CD14-positive monocyte (primary cell): Measurements from ENCODE around the gene RPL3. TPM values are rescaled to one million over a fixed set of nuclear protein-coding genes. Genes with fewer than 3 reads are reported as not detected.

Experiments
- DNase-seq, 3 donors: peaks; one replicate each; pipeline ENCODE4 v3.0.0-alpha.2; 2011 to 2022
- H2AFZ ChIP-seq: 2 replicates; pipeline ENCODE4 v1.6.0; 2012; ENCODE audit warnings: mild to moderate bottlenecking, low read depth, low read length, inconsistent platforms; ENCODE audit not compliant: insufficient read depth, poor library complexity, severe bottlenecking
- H3K27ac ChIP-seq, 2 donors: 1 replicate in 1 of 2; 2 replicates in 1 of 2; pipeline ENCODE4 v1.5.1; 2012 to 2013; ENCODE audit warnings: low read length in 2 of 2, control low read depth in 1 of 2, inconsistent platforms in 1 of 2, low read depth in 1 of 2, mild to moderate bottlenecking in 1 of 2
- H3K27me3 ChIP-seq, 2 donors: one replicate each; pipeline versions ENCODE4 v1.6.0 to v1.6.1; 2011 to 2013; ENCODE audit warnings: low read length in 2 of 2; ENCODE audit not compliant: control insufficient read depth in 2 of 2, insufficient read depth in 2 of 2
- H3K36me3 ChIP-seq, 2 donors: replicated peaks in 1 of 2; 1 replicate in 1 of 2; 2 replicates in 1 of 2; pipeline versions ENCODE4 v1.5.1 to v1.6.1; 2012 to 2013; ENCODE audit warnings: low read length in 2 of 2, control low read depth in 1 of 2, inconsistent platforms in 1 of 2, mild to moderate bottlenecking in 1 of 2; ENCODE audit not compliant: insufficient read depth in 2 of 2, control insufficient read depth in 1 of 2
- H3K4me1 ChIP-seq, 2 donors: 1 replicate in 1 of 2; 2 replicates in 1 of 2; pipeline versions ENCODE4 v1.5.1 to v1.6.1; 2012 to 2013; ENCODE audit warnings: low read length in 2 of 2, control low read depth in 1 of 2, inconsistent platforms in 1 of 2, mild to moderate bottlenecking in 1 of 2, moderate library complexity in 1 of 2; ENCODE audit not compliant: insufficient read depth in 2 of 2, control insufficient read depth in 1 of 2
- H3K4me2 ChIP-seq: replicated peaks from 2 replicates; pipeline ENCODE3; 2012; ENCODE audit warnings: low read length, moderate library complexity, mild to moderate bottlenecking; ENCODE audit not compliant: poor library complexity, severe bottlenecking; ENCODE audit errors: extremely low read depth
- H3K4me3 ChIP-seq, 3 experiments: fragments of 200-600 bp in 1 of 3; sonication (generic) in 1 of 3; replicated peaks in 1 of 3; 1 replicate in 2 of 3; 2 replicates in 1 of 3; pipeline ENCODE4 v1.5.1; 2011 to 2013; ENCODE audit warnings: low read length in 3 of 3, mild to moderate bottlenecking in 3 of 3, control low read depth in 2 of 3, low read depth in 2 of 3, inconsistent platforms in 1 of 3, moderate library complexity in 1 of 3
- H3K79me2 ChIP-seq: 2 replicates; pipeline ENCODE4 v1.6.0; 2012; ENCODE audit warnings: mild to moderate bottlenecking, control low read depth, inconsistent platforms, low read length, moderate library complexity; ENCODE audit not compliant: insufficient read depth
- H3K9ac ChIP-seq: 2 replicates; pipeline ENCODE4 v1.6.0; 2017; ENCODE audit warnings: low read length, mild to moderate bottlenecking; ENCODE audit not compliant: insufficient read depth, poor library complexity, severe bottlenecking
- H3K9me3 ChIP-seq, 2 donors: replicated peaks in 1 of 2; 1 replicate in 1 of 2; 2 replicates in 1 of 2; pipeline versions ENCODE4 v1.5.1 to v1.6.1; 2012 to 2013; ENCODE audit warnings: low read length in 2 of 2, control low read depth in 1 of 2; ENCODE audit not compliant: control insufficient read depth in 1 of 2, insufficient read depth in 1 of 2
- H4K20me1 ChIP-seq: 2 replicates; pipeline ENCODE4 v1.6.0; 2012; ENCODE audit warnings: mild to moderate bottlenecking, low read length, control low read depth, moderate library complexity; ENCODE audit not compliant: insufficient read depth
- H3K27ac Mint-ChIP-seq, 7 donors: one replicate each; pipeline ENCODE4 v1.8.0; 2020; ENCODE audit warnings: mild to moderate bottlenecking in 7 of 7, mixed read lengths in 7 of 7, moderate library complexity in 6 of 7, inconsistent platforms in 2 of 7
- H3K27me3 Mint-ChIP-seq, 3 donors: one replicate each; pipeline ENCODE4 v1.8.0; 2021 to 2022; ENCODE audit warnings: low read depth in 3 of 3, mild to moderate bottlenecking in 3 of 3, mixed read lengths in 3 of 3, moderate library complexity in 3 of 3, inconsistent platforms in 1 of 3
- H3K36me3 Mint-ChIP-seq, 2 donors: one replicate each; pipeline ENCODE4 v1.8.0; 2020; ENCODE audit warnings: mixed read lengths in 2 of 2, inconsistent platforms in 1 of 2, mild to moderate bottlenecking in 1 of 2
- H3K4me1 Mint-ChIP-seq: one replicate; pipeline ENCODE4 v1.8.0; 2020; ENCODE audit warnings: mild to moderate bottlenecking, mixed read lengths
- H3K4me3 Mint-ChIP-seq, 2 donors: one replicate each; pipeline ENCODE4 v1.8.0; 2020; ENCODE audit warnings: mild to moderate bottlenecking in 2 of 2, mixed read lengths in 2 of 2, moderate library complexity in 1 of 2
- H3K9me3 Mint-ChIP-seq, 7 donors: one replicate each; pipeline ENCODE4 v1.8.0; 2020 to 2022; ENCODE audit warnings: mixed read lengths in 7 of 7, mild to moderate bottlenecking in 6 of 7, moderate library complexity in 6 of 7, inconsistent platforms in 2 of 7
- CTCF ChIP-seq: fragments of 200-600 bp; IDR thresholded peaks from one replicate; pipeline ENCODE4 v1.8.0; 2022; ENCODE audit warnings: antibody characterized with exemption, mild to moderate bottlenecking
- WGBS: methylation state at CpG from one replicate; pipeline ENCODE4 v1.1.5; 2013; ENCODE audit warnings: missing lambda C conversion rate; ENCODE audit not compliant: insufficient coverage; 5-methylcytosine and 5-hydroxymethylcytosine counted together
- intact Hi-C, 2 donors: fragments of 100-400 bp; cut with micrococcal nuclease; formaldehyde crosslinking; loops; one replicate each; pipeline versions ENCODE4 v1.15.0 to v1.15.1; 2023
- polyA plus RNA-seq, 3 donors: library from polyadenylated mRNA; depleted of rRNA in 1 of 3; unstranded in 2 of 3; stranded (reverse) in 1 of 3; fragments of 300-500 nt in 2 of 3; fragments of >200 nt in 1 of 3; fragmentation: Illumina TruSeq in 2 of 3; gene quantifications; 1 replicate in 2 of 3; 2 replicates in 1 of 3; pipeline ENCODE4 v1.2.3, GENCODE V29; 2012 to 2021

RPL3 gene
- polyA plus RNA-seq, 3 donors, result 604 to 2,104 (median 698) TPM

DNA sequence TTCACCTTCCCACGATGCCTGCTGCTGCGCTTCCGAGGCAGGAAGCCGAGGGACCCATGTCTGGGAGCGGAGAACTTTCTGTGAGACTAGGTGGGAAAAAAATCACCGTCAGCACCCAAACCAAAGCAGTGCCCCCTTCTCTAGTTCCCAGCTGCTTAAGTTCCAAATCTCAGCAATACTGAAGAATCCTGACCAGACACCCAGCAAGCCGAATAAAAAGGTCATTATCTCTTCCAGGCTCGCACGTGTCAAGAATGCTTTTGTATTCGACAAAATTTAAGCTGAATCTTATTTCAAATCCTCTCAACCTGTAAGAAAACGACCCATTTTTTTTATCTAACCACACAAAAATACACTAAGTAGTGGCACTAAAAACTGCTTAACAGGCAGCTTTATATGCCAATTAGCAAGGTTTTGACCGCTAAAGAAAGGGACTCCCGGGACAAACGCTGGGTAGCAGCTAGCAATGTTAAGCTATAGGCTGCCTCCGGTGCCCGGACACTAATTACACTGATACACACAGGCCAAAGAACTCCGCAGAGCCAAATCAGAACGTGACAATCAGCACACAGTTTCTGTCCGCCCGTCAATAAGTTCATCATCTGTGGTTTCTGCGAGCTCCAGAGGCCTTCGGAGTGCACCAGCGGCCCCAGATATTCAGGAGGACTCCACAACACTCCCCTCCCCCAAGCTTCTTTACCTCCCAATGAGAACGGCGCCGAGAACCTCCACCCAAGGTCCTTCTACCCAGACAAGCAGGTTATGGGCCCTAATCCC is 728 bp downstream of the RPL3 start:
- Mint-ChIP-seq H3K36me3 (peaks cover 43 to 46% of the 10 kb centered on the region in 2 donors), H3K27ac (peak overlapping the region; percentile 95 to 99 (median 99)), H3K4me1 (peaks cover 39% of the 10 kb centered on the region), H3K9me3 (peaks cover 0 to 2% (median 0%) of the 10 kb centered on the region in 7 donors), H3K4me3 (peak overlapping the region; percentile 98 to 99), H3K27me3 (peaks cover 0 to 3% (median 2%) of the 10 kb centered on the region in 3 donors)
- Histone ChIP-seq H3K9me3 (no peaks in the 10 kb centered on the region), H3K9ac (peak overlapping the region; percentile 87), H3K36me3 (peaks cover 47% of the 10 kb centered on the region in 2 donors), H3K4me2 (peak overlapping the region; percentile 98), H3K27ac (peak overlapping the region; percentile 94 to 96), H3K27me3 (no peaks in the 10 kb centered on the region), H3K4me3 (peak overlapping the region; percentile 80 to 95 (median 93)), H3K79me2 (peaks cover 42% of the 10 kb centered on the region), H4K20me1 (peaks cover 50% of the 10 kb centered on the region), H3K4me1 (peaks cover 26 to 42% of the 10 kb centered on the region in 2 donors), H2AFZ (peak overlapping the region; percentile 99)
- no peak for DNase-seq
- 5% methylated on average over 14 of the region's 26 CpGs for WGBS
- intact Hi-C loops, result loop anchor here (2.0 to 10.0 kb wide), 4 partner anchors 148 to 726 kb away; partner anchors contain the start of genes CBX6 (in 1 of the 2) and RPS19BP1 (in 1 of the 2)
- no peak for TF ChIP-seq CTCF

GRCh38 chr22:39317775-39318506 is 1.5 kb downstream of the RPL3 start:
- peak overlapping the region; percentile 98 for H3K4me2 ChIP-seq
- peak overlapping the region; percentile 87 for H3K9ac ChIP-seq
- intact Hi-C loops, result loop anchor here (2.0 to 10.0 kb wide), 4 partner anchors 147 to 727 kb away; partner anchors contain the start of genes CBX6 (in 1 of the 2) and RPS19BP1 (in 1 of the 2)
- Mint-ChIP-seq H3K27ac (peak overlapping the region; percentile 31 to 99 (median 98)), H3K9me3 (peaks cover 0 to 2% (median 0%) of the 10 kb centered on the region in 7 donors), H3K36me3 (peaks cover 50 to 54% of the 10 kb centered on the region in 2 donors), H3K4me3 (peak overlapping the region; percentile 98 to 99), H3K4me1 (peaks cover 39% of the 10 kb centered on the region), H3K27me3 (peaks cover 0 to 4% (median 3%) of the 10 kb centered on the region in 3 donors)
- peak in 1 of 3 donors; percentile 7 for DNase-seq
- H2AFZ ChIP-seq, result no peak overlapping the region
- TF ChIP-seq CTCF, result no peak
- peaks cover 57% of the 10 kb centered on the region for H4K20me1 ChIP-seq
- 67% methylated on average over 3 of the region's 9 CpGs for WGBS
- H3K27ac ChIP-seq, result peak overlapping the region in 1 of 2 donors; percentile 96
- peaks cover 26 to 42% of the 10 kb centered on the region in 2 donors for H3K4me1 ChIP-seq
- no peaks in the 10 kb centered on the region for H3K27me3 ChIP-seq
- H3K36me3 ChIP-seq, result peaks cover 54 to 55% of the 10 kb centered on the region in 2 donors
- H3K9me3 ChIP-seq, result no peaks in the 10 kb centered on the region
- H3K79me2 ChIP-seq, result peaks cover 42% of the 10 kb centered on the region
- peak overlapping the region; percentile 80 to 95 (median 93) for H3K4me3 ChIP-seq
